Measurements from ENCODE around the gene PCDHGA2.

Gene PCDHGA2

DNA sequence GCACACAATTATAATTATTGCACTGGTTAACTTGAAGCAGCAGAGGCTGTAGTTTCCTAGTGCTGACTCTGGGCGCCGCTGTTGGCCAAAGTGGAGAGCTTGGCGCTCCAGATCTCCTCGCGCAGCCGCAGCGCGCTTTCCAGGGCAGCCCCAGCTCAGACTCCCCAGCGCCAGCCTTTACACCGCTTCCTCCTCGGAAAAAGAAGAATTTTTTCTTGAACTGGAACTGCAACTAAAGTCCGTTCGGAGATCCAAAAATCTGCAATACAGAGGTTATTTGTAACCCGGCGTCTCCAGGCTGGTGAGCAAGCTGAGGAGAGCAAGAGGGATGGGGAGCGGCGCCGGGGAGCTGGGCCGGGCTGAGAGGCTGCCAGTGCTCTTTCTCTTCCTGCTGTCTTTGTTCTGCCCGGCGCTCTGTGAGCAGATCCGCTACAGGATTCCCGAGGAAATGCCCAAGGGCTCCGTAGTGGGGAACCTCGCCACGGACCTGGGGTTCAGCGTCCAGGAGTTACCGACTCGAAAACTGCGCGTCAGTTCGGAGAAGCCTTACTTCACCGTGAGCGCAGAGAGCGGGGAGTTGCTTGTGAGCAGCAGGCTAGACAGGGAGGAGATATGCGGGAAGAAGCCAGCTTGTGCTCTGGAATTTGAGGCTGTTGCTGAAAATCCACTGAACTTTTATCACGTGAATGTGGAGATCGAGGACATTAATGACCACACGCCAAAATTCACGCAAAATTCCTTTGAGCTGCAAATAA, 49.2 kb downstream of the PCDHGA2 start, which contains the start of gene PCDHGB4:
TSS of gene PCDHGB4 (plus strand) at position 142 of the 755 bp plus-strand sequence. CDS start at position 329, 187 bp downstream.
- DNase-seq (ENCODE audit: low read depth in 2 of 2), result peak; percentile 52 to 69
- TF ChIP-seq CTCF (IDR thresholded peaks at IDR 0.05; ENCODE audit: low read depth, low read length), result peak; percentile 62
- H3K4me3 ChIP-seq (replicated peaks in 1 of 2; ENCODE audit: low read depth in 2 of 2, low read length in 2 of 2), result peak within 1 kb of the TSS; percentile 16 to 42

DNA sequence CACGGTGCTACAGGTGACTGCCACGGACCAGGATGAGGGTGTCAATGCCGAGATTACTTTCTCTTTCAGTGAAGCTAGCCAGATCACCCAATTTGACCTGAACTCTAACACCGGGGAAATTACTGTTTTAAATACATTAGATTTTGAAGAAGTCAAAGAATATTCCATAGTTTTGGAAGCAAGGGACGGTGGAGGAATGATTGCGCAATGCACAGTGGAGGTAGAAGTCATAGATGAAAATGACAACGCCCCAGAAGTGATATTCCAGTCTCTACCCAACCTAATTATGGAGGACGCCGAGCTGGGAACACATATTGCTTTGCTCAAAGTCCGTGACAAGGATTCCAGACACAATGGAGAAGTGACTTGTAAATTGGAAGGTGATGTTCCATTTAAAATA, 50.1 kb downstream of the PCDHGA2 start:
- DNase-seq (ENCODE audit: low read depth in 2 of 2), result no peak
- H3K4me3 ChIP-seq (replicated peaks in 1 of 2; ENCODE audit: low read depth in 2 of 2, low read length in 2 of 2), result no peak overlapping the region
- no peak for TF ChIP-seq CTCF (IDR thresholded peaks at IDR 0.05; ENCODE audit: low read depth, low read length)

GRCh38 chr5:141389153-141390042, 50.8 kb downstream of the PCDHGA2 start:
- H3K4me3 ChIP-seq (replicated peaks in 1 of 2; ENCODE audit: low read depth in 2 of 2, low read length in 2 of 2), result no peak overlapping the region
- TF ChIP-seq CTCF (IDR thresholded peaks at IDR 0.05; ENCODE audit: low read depth, low read length), result no peak
- DNase-seq (ENCODE audit: low read depth in 2 of 2), result no peak

DNA sequence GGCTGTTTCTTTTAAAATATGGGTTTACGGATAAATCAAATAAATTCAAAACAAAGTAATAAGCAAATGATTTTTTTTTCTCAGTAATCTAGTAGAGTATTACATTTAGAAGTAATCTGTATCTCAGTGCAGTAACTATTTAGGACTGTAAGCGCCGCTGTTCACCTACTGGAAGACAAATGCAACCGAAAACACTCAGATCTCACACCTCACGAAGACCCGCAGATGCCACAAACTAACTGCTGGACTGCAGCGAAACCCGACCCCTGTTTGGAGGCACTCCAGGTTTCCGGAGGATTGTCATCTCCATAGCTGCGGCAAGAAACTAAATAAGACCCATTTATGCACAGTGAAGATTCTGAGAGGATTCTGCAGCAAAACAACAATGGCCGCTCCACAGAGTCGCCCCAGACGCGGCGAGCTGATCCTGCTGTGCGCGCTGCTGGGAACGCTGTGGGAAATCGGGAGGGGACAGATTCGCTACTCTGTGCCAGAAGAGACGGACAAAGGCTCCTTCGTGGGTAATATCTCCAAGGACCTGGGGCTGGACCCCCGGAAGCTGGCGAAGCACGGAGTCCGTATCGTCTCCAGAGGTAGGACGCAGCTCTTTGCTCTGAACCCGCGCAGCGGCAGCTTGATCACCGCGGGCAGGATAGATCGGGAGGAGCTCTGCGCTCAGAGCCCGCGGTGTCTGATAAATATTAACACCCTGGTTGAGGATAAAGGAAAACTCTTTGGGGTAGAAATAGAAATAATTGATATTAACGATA, 54.1 kb downstream of the PCDHGA2 start, which contains the start of gene PCDHGA8:
TSS of gene PCDHGA8 (plus strand) at position 205 of the 770 bp plus-strand sequence. CDS start at position 386, 181 bp downstream.
- H3K4me3 ChIP-seq (replicated peaks in 1 of 2; ENCODE audit: low read depth in 2 of 2, low read length in 2 of 2), result peak within 1 kb of the TSS; percentile 2 to 14
- peak; percentile 12 for TF ChIP-seq CTCF (IDR thresholded peaks at IDR 0.05; ENCODE audit: low read depth, low read length)
- no peak for DNase-seq (ENCODE audit: low read depth in 2 of 2)
